SU-DHL-6 (cell line): ENCODE results near the gene MAP1B.

Experiments
- CTCF ChIP-seq: fragments of 200-600 bp; sonication (generic); IDR thresholded peaks from one replicate; pipeline ENCODE4 v1.5.1; 2017; ENCODE audit warnings: antibody characterized with exemption, mild to moderate bottlenecking, low read length, moderate library complexity; ENCODE audit not compliant: insufficient read depth, poor library complexity, severe bottlenecking
- EZH2phosphoT487 ChIP-seq: fragments of 200-600 bp; sonication (generic), shearing (Covaris generic); conservative IDR thresholded peaks from 2 replicates; pipeline ENCODE4 v1.6.1; 2018; ENCODE audit warnings: mild to moderate bottlenecking, antibody characterized with exemption, low read length, moderate library complexity, mixed read lengths

- no peak for TF ChIP-seq CTCF
- TF ChIP-seq EZH2phosphoT487 = no peak
Measured at GRCh38 chr5:72194846-72195245, 87.6 kb downstream of the MAP1B start.
